Smooth muscle cell (in vitro differentiated cells): ENCODE measurements around the gene TM9SF4. TPM values are rescaled to one million over a fixed set of nuclear protein-coding genes. Genes with fewer than 3 reads are reported as not detected.

Experiments
- DNase-seq: peaks from one replicate; lab custom pipeline; 2025; ENCODE audit not compliant: unreplicated experiment; lab: John Stamatoyannopoulos, UW
- H2AFZ ChIP-seq: fragments of 200-600 bp; sonication (generic); 2 replicates; pipeline ENCODE4 v1.6.0; 2016; ENCODE audit warnings: antibody characterized with exemption, low read depth, mild to moderate bottlenecking
- H3F3A ChIP-seq: fragments of 200-600 bp; sonication (generic); 2 replicates; pipeline ENCODE4 v1.6.0; 2017; ENCODE audit warnings: antibody characterized with exemption, low read depth
- H3K27ac ChIP-seq: fragments of 200-600 bp; sonication (generic); 2 replicates; pipeline ENCODE4 v1.5.1; 2016; ENCODE audit warnings: low read depth, mild to moderate bottlenecking
- H3K27me3 ChIP-seq: fragments of 200-600 bp; sonication (generic); 2 replicates; pipeline ENCODE4 v1.6.1; 2016; ENCODE audit warnings: low read depth, mild to moderate bottlenecking
- H3K36me3 ChIP-seq: fragments of 200-600 bp; sonication (generic); 2 replicates; pipeline ENCODE4 v1.5.1; 2016; ENCODE audit warnings: low read depth
- H3K4me1 ChIP-seq: fragments of 200-600 bp; sonication (generic); 2 replicates; pipeline ENCODE4 v1.5.1; 2016; ENCODE audit warnings: low read depth
- H3K4me2 ChIP-seq: fragments of 200-600 bp; sonication (generic); 2 replicates; pipeline ENCODE4 v1.6.0; 2016; ENCODE audit warnings: mild to moderate bottlenecking
- H3K4me3 ChIP-seq: fragments of 200-600 bp; sonication (generic); 2 replicates; pipeline ENCODE4 v1.5.1; 2016; ENCODE audit warnings: mild to moderate bottlenecking
- H3K79me2 ChIP-seq: fragments of 200-600 bp; sonication (generic); 2 replicates; pipeline ENCODE4 v1.6.0; 2016; ENCODE audit warnings: low read depth, mild to moderate bottlenecking
- H3K9ac ChIP-seq: fragments of 200-600 bp; sonication (generic); 2 replicates; pipeline ENCODE4 v1.6.0; 2016; ENCODE audit warnings: low read depth
- H3K9me3 ChIP-seq: fragments of 200-600 bp; sonication (generic); replicated peaks from 2 replicates; pipeline ENCODE4 v1.5.1; 2016; ENCODE audit warnings: low read depth
- H4K20me1 ChIP-seq: fragments of 200-600 bp; sonication (generic); 2 replicates; pipeline ENCODE4 v1.6.0; 2016; ENCODE audit warnings: low read depth
- CTCF ChIP-seq: fragments of 200-600 bp; sonication (generic); IDR thresholded peaks from 2 replicates; pipeline ENCODE4 v1.5.1; 2017; ENCODE audit warnings: borderline replicate concordance, mild to moderate bottlenecking, antibody characterized with exemption; ENCODE audit not compliant: insufficient read depth, poor library complexity, severe bottlenecking
- WGBS: methylation state at CpG from one replicate; pipeline ENCODE4 v1.1.7; 2016; ENCODE audit warnings: low lambda C conversion rate; 5-methylcytosine and 5-hydroxymethylcytosine counted together
- polyA plus RNA-seq: library from polyadenylated mRNA; unstranded; fragments of >200 nt; fragmentation: Nextera tagmentation; extraction: Ambion mirVana; gene quantifications from 2 replicates; pipeline ENCODE4 v1.2.1, GENCODE V29; 2016
- total RNA-seq: library from RNA; depleted of rRNA; stranded (reverse); fragments of >200 nt; gene quantifications from 2 replicates; pipeline ENCODE4 v1.2.3, GENCODE V29; 2014

TM9SF4 gene
- total and polyA plus RNA-seq, 2 experiments from 2014 or later, result 59.2 to 90.2 TPM

DNA sequence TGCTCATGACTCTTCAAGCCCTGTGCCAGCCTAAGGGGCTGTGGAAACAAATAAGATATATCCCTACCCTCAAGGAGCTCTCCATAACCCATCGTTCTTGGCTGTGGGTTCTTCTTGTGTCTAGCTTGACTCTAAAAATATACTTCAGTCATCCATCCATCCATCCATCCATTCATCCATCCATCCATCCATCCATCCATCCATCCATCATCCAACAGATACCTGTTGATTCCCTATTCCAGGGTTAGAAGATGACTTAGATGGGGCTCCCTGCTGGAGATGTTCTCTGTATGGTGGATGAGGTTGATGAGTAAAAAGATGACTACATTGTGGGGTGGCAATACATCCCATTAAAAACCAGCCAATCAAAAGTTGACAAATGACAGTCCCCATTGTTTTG, 34.0 kb upstream of the TM9SF4 start:
- H3K79me2 ChIP-seq, result no peaks in the 10 kb centered on the region
- H3F3A ChIP-seq, result no peaks in the 10 kb centered on the region
- no peak overlapping the region for H3K4me2 ChIP-seq
- H3K27me3 ChIP-seq, result peaks cover 38% of the 10 kb centered on the region
- no peaks in the 10 kb centered on the region for H3K9me3 ChIP-seq
- H2AFZ ChIP-seq, result no peak overlapping the region
- H3K4me3 ChIP-seq, result no peak overlapping the region
- no peak overlapping the region for H3K27ac ChIP-seq
- 90% methylated on average over 1 of the region's 1 CpG for whole genome bisulfite sequencing
- H4K20me1 ChIP-seq, result no peaks in the 10 kb centered on the region
- TF ChIP-seq CTCF, result no peak
- H3K36me3 ChIP-seq, result no peaks in the 10 kb centered on the region
- no peak for DNase-seq
- H3K9ac ChIP-seq, result no peak overlapping the region
- H3K4me1 ChIP-seq, result peaks cover 5% of the 10 kb centered on the region

GRCh38 chr20:32077190-32077589, 32.3 kb upstream of the TM9SF4 start:
- H3F3A ChIP-seq, result no peaks in the 10 kb centered on the region
- H2AFZ ChIP-seq, result no peak overlapping the region
- no peak for DNase-seq
- H3K9ac ChIP-seq, result no peak overlapping the region
- H3K27me3 ChIP-seq, result peaks cover 38% of the 10 kb centered on the region
- no peak overlapping the region for H3K27ac ChIP-seq
- no peaks in the 10 kb centered on the region for H3K4me1 ChIP-seq
- no peaks in the 10 kb centered on the region for H3K36me3 ChIP-seq
- H3K9me3 ChIP-seq, result no peaks in the 10 kb centered on the region
- no peak for TF ChIP-seq CTCF
- H3K4me2 ChIP-seq, result no peak overlapping the region
- H4K20me1 ChIP-seq, result no peaks in the 10 kb centered on the region
- no peaks in the 10 kb centered on the region for H3K79me2 ChIP-seq
- 86% methylated on average over 4 of the region's 4 CpGs for WGBS
- H3K4me3 ChIP-seq, result no peak overlapping the region

DNA sequence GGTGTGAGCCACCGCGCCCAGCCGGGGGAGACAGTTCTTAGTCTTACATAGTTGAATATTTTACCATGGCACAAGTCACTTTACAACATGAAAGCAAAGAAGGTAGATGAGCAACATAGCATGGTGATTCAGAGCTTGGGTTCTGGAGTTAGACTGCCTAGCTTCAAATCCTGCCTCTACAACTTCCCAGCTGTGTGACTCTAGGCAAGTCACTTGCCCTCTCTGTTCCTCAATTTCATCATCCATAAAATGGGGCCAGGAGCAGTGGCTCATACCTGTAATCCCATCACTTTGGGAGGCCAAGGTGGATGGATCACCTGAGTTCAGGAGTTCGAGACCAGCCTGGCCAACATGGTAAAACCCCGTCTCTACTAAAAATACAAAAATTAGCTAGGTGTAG, 31.2 kb upstream of the TM9SF4 start:
- Histone ChIP-seq H2AFZ (no peak overlapping the region), H3K9me3 (no peaks in the 10 kb centered on the region), H3K4me1 (no peaks in the 10 kb centered on the region), H3K27me3 (peaks cover 42% of the 10 kb centered on the region), H3K9ac (no peak overlapping the region), H3K4me3 (no peak overlapping the region), H3K4me2 (no peak overlapping the region), H4K20me1 (no peaks in the 10 kb centered on the region), H3K36me3 (no peaks in the 10 kb centered on the region), H3K79me2 (no peaks in the 10 kb centered on the region), H3F3A (no peaks in the 10 kb centered on the region), H3K27ac (no peak overlapping the region)
- no peak for DNase-seq
- 77% methylated on average over 5 of the region's 5 CpGs for WGBS
- no peak for TF ChIP-seq CTCF

DNA sequence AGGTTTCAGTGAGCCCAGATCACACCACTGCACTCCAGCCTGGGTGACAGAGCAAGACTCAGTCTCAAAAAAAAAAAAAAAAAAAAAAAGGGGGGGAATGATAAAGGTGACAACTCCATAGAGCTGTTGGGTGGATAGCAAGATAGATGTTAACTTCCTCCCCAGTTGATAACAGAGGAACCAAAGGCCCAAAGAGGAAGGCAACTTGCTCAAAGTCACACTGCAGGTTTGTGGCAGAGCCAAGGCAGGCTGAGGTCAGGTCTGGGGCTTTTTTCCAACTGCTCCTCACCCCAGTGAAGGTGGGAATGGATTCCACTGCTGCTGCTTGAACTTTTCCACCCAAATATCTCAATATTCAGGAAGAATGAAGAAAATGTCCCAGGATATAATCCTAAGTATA, 30.7 kb upstream of the TM9SF4 start:
- H3K79me2 ChIP-seq, result no peaks in the 10 kb centered on the region
- no peak overlapping the region for H2AFZ ChIP-seq
- no peaks in the 10 kb centered on the region for H4K20me1 ChIP-seq
- H3K4me1 ChIP-seq, result no peaks in the 10 kb centered on the region
- H3F3A ChIP-seq, result no peaks in the 10 kb centered on the region
- DNase-seq, result no peak
- no peak overlapping the region for H3K4me3 ChIP-seq
- no peak for TF ChIP-seq CTCF
- H3K36me3 ChIP-seq, result no peaks in the 10 kb centered on the region
- H3K9me3 ChIP-seq, result no peaks in the 10 kb centered on the region
- no peak overlapping the region for H3K27ac ChIP-seq
- no peak overlapping the region for H3K4me2 ChIP-seq
- H3K27me3 ChIP-seq, result peaks cover 40% of the 10 kb centered on the region
- no peak overlapping the region for H3K9ac ChIP-seq
